Naive thymus-derived CD8-positive, alpha-beta T cell (primary cell): ENCODE measurements around the gene STAMBPL1. TPM values are rescaled to one million over a fixed set of nuclear protein-coding genes. Genes with fewer than 3 reads are reported as not detected.
A peak's percentile ranks its signal among the peaks of the same experiment; 100 is the strongest.
"Not testable (repeated sequence)": the region's sequence is repeated elsewhere in the genome, so short reads cannot be mapped to it uniquely, and the experiment has no call there.

Source experiments
- ATAC-seq, 2 donors: fragments of 150-1000 bp; cut with Tn5 transposase in 1 of 2; sonication (Bioruptor Pico), chemical (Tn5 transposase) in 1 of 2; 1 replicate in 1 of 2; 2 replicates in 1 of 2; pipeline ENCODE4 v1.10.0; 2021; ENCODE audit warnings: mild to moderate bottlenecking in 2 of 2, moderate library complexity in 2 of 2
- POLR2A ChIA-PET: fragments of 350-600 bp; sonication (Branson Sonifier 250); formaldehyde crosslinking; loops from one replicate; lab custom pipeline; 2021; ENCODE audit warnings: antibody characterized with exemption; lab: Charles Lee
- DNase-seq, 10 donors: peaks; one replicate each; pipeline versions ENCODE4 v3.0.0 to v3.0.0-alpha.2; 2020 to 2022
- H3K27ac Mint-ChIP-seq, 10 donors: one replicate each; pipeline ENCODE4 v1.8.0; 2020 to 2022; ENCODE audit warnings: mild to moderate bottlenecking in 10 of 10, mixed read lengths in 10 of 10, moderate library complexity in 4 of 10, inconsistent platforms in 1 of 10
- H3K27me3 Mint-ChIP-seq, 5 donors: one replicate each; pipeline ENCODE4 v1.8.0; 2021 to 2022; ENCODE audit warnings: mixed read lengths in 5 of 5
- H3K36me3 Mint-ChIP-seq, 3 donors: one replicate each; pipeline ENCODE4 v1.8.0; 2020 to 2022; ENCODE audit warnings: mixed read lengths in 3 of 3, mild to moderate bottlenecking in 2 of 3, inconsistent platforms in 1 of 3
- H3K4me1 Mint-ChIP-seq, 4 donors: one replicate each; pipeline ENCODE4 v1.8.0; 2021 to 2022; ENCODE audit warnings: mixed read lengths in 4 of 4
- H3K4me3 Mint-ChIP-seq, 10 donors: one replicate each; pipeline ENCODE4 v1.8.0; 2020 to 2022; ENCODE audit warnings: mild to moderate bottlenecking in 10 of 10, mixed read lengths in 10 of 10, moderate library complexity in 6 of 10, inconsistent platforms in 1 of 10
- H3K9me3 Mint-ChIP-seq, 9 donors: one replicate each; pipeline ENCODE4 v1.8.0; 2020 to 2022; ENCODE audit warnings: mixed read lengths in 9 of 9, mild to moderate bottlenecking in 3 of 9, inconsistent platforms in 1 of 9, moderate library complexity in 1 of 9
- polyA plus RNA-seq, 3 donors: library from polyadenylated mRNA; unstranded; fragments of 300-500 nt; fragmentation: Illumina TruSeq; gene quantifications; one replicate each; pipeline ENCODE4 v1.2.3, GENCODE V29; 2021
- total RNA-seq, 8 experiments: library from RNA in 2 of 8; stranded (reverse) in 2 of 8; gene quantifications; one replicate each; pipeline ENCODE4 v1.2.3 and lab custom pipeline; 2021 to 2026

The STAMBPL1 gene
- total and polyA plus RNA-seq, 5 experiments from 2014 or later: 5.5 to 23.9 (median 7.0) TPM

- Mint-ChIP-seq H3K4me1 (no peaks in the 10 kb centered on the region), H3K36me3 (no peaks in the 10 kb centered on the region), H3K9me3 (no peaks in the 10 kb centered on the region), H3K4me3 (no peak overlapping the region), H3K27me3 (peaks cover 2 to 10% (median 3%) of the 10 kb centered on the region in 5 donors), H3K27ac (no peak overlapping the region)
- no peak for DNase-seq
- ATAC-seq: no peak
- POLR2A ChIA-PET: no interaction called here
Observed at GRCh38 chr10:88865281-88865876, 14.7 kb upstream of the STAMBPL1 start.

GRCh38 chr10:88866454-88866853, 13.6 kb upstream of the STAMBPL1 start:
- no peak overlapping the region for H3K4me3 Mint-ChIP-seq
- H3K27me3 Mint-ChIP-seq: peaks cover 2 to 10% (median 3%) of the 10 kb centered on the region in 5 donors
- H3K27ac Mint-ChIP-seq: no peak overlapping the region
- no peak for DNase-seq
- no peaks in the 10 kb centered on the region for H3K36me3 Mint-ChIP-seq
- H3K9me3 Mint-ChIP-seq: no peaks in the 10 kb centered on the region
- no peak for ATAC-seq
- POLR2A ChIA-PET: no interaction called here
- H3K4me1 Mint-ChIP-seq: no peaks in the 10 kb centered on the region

DNA sequence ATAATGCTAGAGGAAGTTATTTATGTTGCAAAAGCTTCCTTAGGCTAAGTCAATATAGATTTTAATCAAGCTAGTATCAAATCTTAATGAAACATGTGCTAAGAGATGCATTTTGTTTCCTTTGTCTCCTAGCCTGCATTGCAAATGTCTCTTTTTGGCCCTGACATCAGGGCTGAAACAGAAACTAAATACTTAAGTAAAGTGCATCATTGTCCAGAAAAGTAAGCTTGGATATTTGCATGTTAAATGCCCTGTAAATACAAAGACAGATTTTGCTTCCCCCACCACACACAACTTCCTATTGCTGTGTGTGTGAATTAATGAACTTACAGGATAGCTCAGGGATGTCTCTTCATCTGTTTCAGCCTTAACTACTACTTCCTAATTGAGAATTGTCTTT, 10.0 kb upstream of the STAMBPL1 start:
- POLR2A ChIA-PET: no interaction called here
- ATAC-seq (no peak), DNase-seq (no peak)
- peaks cover 0 to 2% (median 0%) of the 10 kb centered on the region in 5 donors for H3K27me3 Mint-ChIP-seq
- H3K4me1 Mint-ChIP-seq: no peaks in the 10 kb centered on the region
- H3K27ac Mint-ChIP-seq: no peak overlapping the region
- no peaks in the 10 kb centered on the region for H3K36me3 Mint-ChIP-seq
- no peaks in the 10 kb centered on the region for H3K9me3 Mint-ChIP-seq
- H3K4me3 Mint-ChIP-seq: no peak overlapping the region

GRCh38 chr10:88873757-88874156, 6.3 kb upstream of the STAMBPL1 start:
- no peak for DNase-seq
- H3K36me3 Mint-ChIP-seq: no peaks in the 10 kb centered on the region
- no peak overlapping the region for H3K4me3 Mint-ChIP-seq
- peaks cover 4 to 8% (median 7%) of the 10 kb centered on the region in 4 donors for H3K4me1 Mint-ChIP-seq
- H3K27ac Mint-ChIP-seq: no peak overlapping the region
- POLR2A ChIA-PET: no interaction called here
- no peaks in the 10 kb centered on the region for H3K27me3 Mint-ChIP-seq
- no peaks in the 10 kb centered on the region for H3K9me3 Mint-ChIP-seq
- ATAC-seq: no peak

DNA sequence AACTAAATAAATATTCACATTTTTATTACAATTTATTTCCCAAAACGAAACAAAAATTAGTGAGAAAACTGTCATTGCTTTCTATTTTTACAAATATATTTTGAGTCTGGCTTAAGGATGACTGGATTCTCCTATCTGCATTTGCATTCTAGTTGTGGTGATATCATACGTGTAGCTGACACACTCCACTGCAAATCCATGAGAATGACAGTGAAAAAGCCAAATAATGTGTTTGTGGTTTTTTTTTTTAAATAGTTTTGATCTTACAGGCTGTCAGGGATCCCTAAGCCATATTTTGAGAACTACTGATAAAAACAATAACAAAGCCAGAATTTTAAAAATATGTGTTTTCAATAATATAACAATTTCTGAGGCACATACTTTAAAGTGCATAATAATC, 5.8 kb upstream of the STAMBPL1 start:
- Mint-ChIP-seq H3K4me1 (peaks cover 4 to 11% (median 9%) of the 10 kb centered on the region in 4 donors), H3K36me3 (no peaks in the 10 kb centered on the region), H3K27me3 (no peaks in the 10 kb centered on the region), H3K9me3 (no peaks in the 10 kb centered on the region), H3K27ac (no peak overlapping the region), H3K4me3 (no peak overlapping the region)
- POLR2A ChIA-PET: no interaction called here
- no peak for ATAC-seq
- DNase-seq: no peak

- no peaks in the 10 kb centered on the region for H3K9me3 Mint-ChIP-seq
- no peak overlapping the region for H3K4me3 Mint-ChIP-seq
- H3K27me3 Mint-ChIP-seq: no peaks in the 10 kb centered on the region
- H3K36me3 Mint-ChIP-seq: no peaks in the 10 kb centered on the region
- ATAC-seq (no peak), DNase-seq (no peak)
- H3K27ac Mint-ChIP-seq: no peak overlapping the region
- POLR2A ChIA-PET: no interaction called here
- H3K4me1 Mint-ChIP-seq: peaks cover 6 to 18% (median 16%) of the 10 kb centered on the region in 4 donors
Observed at GRCh38 chr10:88875081-88875480, 5.0 kb upstream of the STAMBPL1 start.

DNA sequence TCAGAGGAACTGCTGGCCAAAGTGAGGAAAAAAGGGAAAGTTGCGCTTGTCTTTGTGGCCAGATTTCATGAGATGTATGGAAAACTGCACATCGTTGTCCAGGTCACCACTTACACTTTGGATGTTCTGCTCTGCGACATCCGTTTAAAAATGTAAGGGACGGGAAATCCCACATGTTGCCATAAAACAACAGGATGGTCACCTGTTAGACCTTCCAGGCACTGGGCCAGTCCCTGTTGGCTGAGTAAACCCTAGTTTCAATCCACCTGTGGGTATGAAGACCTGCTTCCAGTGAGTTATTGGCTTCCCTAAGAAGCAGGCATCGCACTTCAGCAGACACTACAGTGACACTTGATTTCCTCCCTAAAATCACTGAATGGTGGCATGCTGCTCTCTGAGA, 2.7 kb upstream of the STAMBPL1 start:
- H3K9me3 Mint-ChIP-seq: no peaks in the 10 kb centered on the region
- DNase-seq: no peak
- ATAC-seq: no peak
- no peak overlapping the region for H3K4me3 Mint-ChIP-seq
- POLR2A ChIA-PET: no interaction called here
- H3K36me3 Mint-ChIP-seq: no peaks in the 10 kb centered on the region
- H3K27me3 Mint-ChIP-seq: no peaks in the 10 kb centered on the region
- peaks cover 9 to 33% (median 30%) of the 10 kb centered on the region in 4 donors for H3K4me1 Mint-ChIP-seq
- peak overlapping the region in 1 of 10 donors; percentile 15 for H3K27ac Mint-ChIP-seq

DNA sequence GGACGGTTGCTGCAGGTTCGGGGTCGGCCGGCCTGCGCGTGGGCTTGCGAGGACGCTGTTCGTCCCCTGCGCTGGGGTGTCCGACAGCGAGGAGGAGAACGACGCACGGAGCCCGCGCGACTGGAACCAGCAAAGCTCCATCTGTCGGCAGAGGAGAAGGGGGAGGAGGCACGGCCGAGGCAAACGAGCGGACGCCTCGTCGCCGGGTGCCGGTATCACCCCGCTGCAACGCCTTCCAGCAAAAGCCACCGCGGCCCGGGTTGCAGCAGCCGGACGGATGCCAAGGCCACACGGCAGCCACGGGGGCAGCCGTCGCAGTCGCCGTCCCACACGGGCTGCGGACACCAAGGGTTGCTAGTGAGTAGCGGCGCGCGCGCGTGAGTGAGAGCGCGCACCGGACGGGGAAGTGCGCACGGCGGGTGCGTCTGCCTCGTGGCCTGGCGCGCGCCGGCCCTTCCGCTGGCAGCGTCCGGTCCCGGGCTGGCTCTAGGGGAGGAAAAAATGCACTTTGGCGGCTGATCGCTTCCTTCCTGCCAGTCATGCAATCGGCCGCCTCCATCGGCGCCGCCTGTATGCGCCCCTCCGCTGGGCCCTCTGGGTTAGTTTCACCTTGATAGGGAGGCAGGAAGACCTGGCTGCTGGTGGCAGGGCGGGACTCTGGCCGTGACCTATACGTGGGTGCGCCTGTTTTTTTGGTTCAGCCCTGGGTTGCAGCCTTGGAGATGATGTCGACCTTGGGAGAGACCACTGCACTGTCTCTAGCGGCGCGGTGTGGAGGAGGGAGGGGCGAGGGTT, 434 bp downstream of the STAMBPL1 start:
- POLR2A ChIA-PET: interaction anchor here (0.6 to 2.8 kb wide), 18 partner anchors 8 to 1984 kb away, joined by 3 to 16 read pairs (median 4); partner anchors contain the start of genes KLLN, LIPA, PTEN and RNLS

GRCh38 chr10:88881320-88881719, 1.3 kb downstream of the STAMBPL1 start:
- H3K4me3 Mint-ChIP-seq: peak overlapping the region; percentile 93 to 99 (median 98)
- no peak for ATAC-seq
- POLR2A ChIA-PET: interaction anchor here (1.6 to 2.8 kb wide), 3 partner anchors 46 to 298 kb away, joined by 3 to 16 read pairs (median 15); partner anchors contain the start of gene RNLS
- no peaks in the 10 kb centered on the region for H3K9me3 Mint-ChIP-seq
- no peaks in the 10 kb centered on the region for H3K27me3 Mint-ChIP-seq
- peaks cover 19 to 67% (median 62%) of the 10 kb centered on the region in 4 donors for H3K4me1 Mint-ChIP-seq
- peaks cover 0 to 10% (median 3%) of the 10 kb centered on the region in 3 donors for H3K36me3 Mint-ChIP-seq
- H3K27ac Mint-ChIP-seq: peak overlapping the region; percentile 91 to 97 (median 96)
- DNase-seq: no peak

More for the DNA sequence above, 434 bp downstream of the STAMBPL1 start:
- peak; percentile 78 to 82 for ATAC-seq
- Mint-ChIP-seq H3K4me1 (peaks cover 19 to 60% (median 59%) of the 10 kb centered on the region in 4 donors), H3K4me3 (peak overlapping the region; percentile 93 to 99 (median 98)), H3K27me3 (no peaks in the 10 kb centered on the region), H3K9me3 (no peaks in the 10 kb centered on the region), H3K27ac (peak overlapping the region; percentile 91 to 97 (median 96)), H3K36me3 (peaks cover 0 to 8% (median 3%) of the 10 kb centered on the region in 3 donors)
- peak; percentile 28 to 79 (median 64) for DNase-seq

- peak overlapping the region; percentile 93 to 99 (median 98) for H3K4me3 Mint-ChIP-seq
- POLR2A ChIA-PET: interaction anchor here (2.3 kb wide), 1 partner anchor 47 kb away, joined by 15 read pairs; no protein-coding TSS in a partner anchor
- H3K9me3 Mint-ChIP-seq: no peaks in the 10 kb centered on the region
- H3K4me1 Mint-ChIP-seq: peaks cover 19 to 72% (median 66%) of the 10 kb centered on the region in 4 donors
- no peak for ATAC-seq
- no peaks in the 10 kb centered on the region for H3K27me3 Mint-ChIP-seq
- no peak for DNase-seq
- peak overlapping the region in 8 of 10 donors; percentile 31 to 97 (median 80) for H3K27ac Mint-ChIP-seq
- peaks cover 0 to 10% (median 3%) of the 10 kb centered on the region in 3 donors for H3K36me3 Mint-ChIP-seq
Observed at GRCh38 chr10:88881922-88882645, 2.0 kb downstream of the STAMBPL1 start.

- POLR2A ChIA-PET, H3K27me3 Mint-ChIP-seq, ATAC-seq, H3K9me3 Mint-ChIP-seq, DNase-seq: not testable (repeated sequence)
- H3K36me3 Mint-ChIP-seq: peaks cover 0 to 10% (median 3%) of the 10 kb centered on the region in 3 donors
- peak overlapping the region in 9 of 10 donors; percentile 20 to 99 (median 97) for H3K4me3 Mint-ChIP-seq
- H3K27ac Mint-ChIP-seq: peak overlapping the region in 7 of 10 donors; percentile 6 to 95 (median 46)
- peaks cover 20 to 78% (median 68%) of the 10 kb centered on the region in 4 donors for H3K4me1 Mint-ChIP-seq
Observed at GRCh38 chr10:88882646-88883447, 2.8 kb downstream of the STAMBPL1 start.

- no peaks in the 10 kb centered on the region for H3K27me3 Mint-ChIP-seq
- H3K36me3 Mint-ChIP-seq: peaks cover 0 to 10% (median 3%) of the 10 kb centered on the region in 3 donors
- H3K27ac Mint-ChIP-seq: peak overlapping the region in 3 of 10 donors; percentile 16 to 94 (median 71)
- DNase-seq (no peak), ATAC-seq (no peak)
- peak overlapping the region in 7 of 10 donors; percentile 8 to 98 (median 59) for H3K4me3 Mint-ChIP-seq
- H3K4me1 Mint-ChIP-seq: peaks cover 21 to 78% (median 68%) of the 10 kb centered on the region in 4 donors
- no peaks in the 10 kb centered on the region for H3K9me3 Mint-ChIP-seq
- POLR2A ChIA-PET: no interaction called here
Observed at GRCh38 chr10:88883448-88883809, 3.4 kb downstream of the STAMBPL1 start.
